Body of pancreas (tissue), 4 donors: Measurements from ENCODE around the gene UBE2L3.
"Not testable (repeated sequence)": the region's sequence is repeated elsewhere in the genome, so short reads cannot be mapped to it uniquely, and the experiment has no call there.

Source experiments
- CTCF ChIP-seq, 7 experiments: fragments of 450-650 bp in 4 of 7; fragments of 200-600 bp in 3 of 7; sonication (generic) in 3 of 7; IDR thresholded peaks; one replicate each; pipeline ENCODE4 v1.5.1; 2016 to 2019; ENCODE audit warnings: antibody characterized with exemption in 7 of 7
- POLR2A ChIP-seq, 3 donors: fragments of 450-650 bp; IDR thresholded peaks; one replicate each; pipeline ENCODE4 v1.6.1; 2016; ENCODE audit warnings: antibody characterized with exemption in 3 of 3, mild to moderate bottlenecking in 2 of 3

- TF ChIP-seq CTCF, POLR2A (IDR thresholded peaks at IDR 0.05): not testable (repeated sequence)
These were observed 69.9 kb downstream of the UBE2L3 start for GRCh38 chr22:21637450-21637849.
